Femur (tissue), 1 donor: ENCODE results near the gene FBXW12.
A peak's percentile ranks its signal among the peaks of the same experiment; 100 is the strongest.
"Not testable (repeated sequence)": the region's sequence is repeated elsewhere in the genome, so short reads cannot be mapped to it uniquely, and the experiment has no call there.

Experiments
- DNase-seq: peaks from one replicate; pipeline ENCODE4 v3.0.0-alpha.2; 2017

FBXW12 gene

GRCh38 chr3:48371651-48372376 lies at the start of gene FBXW12:
Gene FBXW12, plus strand, starts transcription at chr3:48372219. Its CDS starts 549 bp downstream, at chr3:48372768.
- no peak for DNase-seq

GRCh38 chr3:48331706-48332435 lies 40.1 kb upstream of the FBXW12 start:
- not testable (repeated sequence) for DNase-seq

GRCh38 chr3:48333346-48334245 lies 38.4 kb upstream of the FBXW12 start, which contains the start of gene SPINK8:
Gene SPINK8, minus strand, starts transcription at chr3:48333661. Its CDS starts 5,320 bp downstream, at chr3:48328341.
- not testable (repeated sequence) for DNase-seq

- DNase-seq, result no peak
These were observed 37.4 kb upstream of the FBXW12 start for GRCh38 chr3:48334605-48335004.

GRCh38 chr3:48335286-48335685 lies 36.7 kb upstream of the FBXW12 start:
- DNase-seq, result not testable (repeated sequence)

GRCh38 chr3:48337536-48337935 lies 34.5 kb upstream of the FBXW12 start:
- not testable (repeated sequence) for DNase-seq

GRCh38 chr3:48338635-48339034 lies 33.4 kb upstream of the FBXW12 start:
- no peak for DNase-seq

- no peak for DNase-seq
These were observed 28.6 kb upstream of the FBXW12 start for GRCh38 chr3:48343432-48343831.

- DNase-seq, result no peak
These were observed 27.0 kb upstream of the FBXW12 start for GRCh38 chr3:48344867-48345507.

- no peak for DNase-seq
These were observed 26.0 kb upstream of the FBXW12 start for GRCh38 chr3:48345946-48346572.

- DNase-seq, result no peak
These were observed 24.5 kb upstream of the FBXW12 start for GRCh38 chr3:48347500-48347899.

GRCh38 chr3:48352546-48352945 lies 19.5 kb upstream of the FBXW12 start:
- DNase-seq, result no peak

- DNase-seq, result no peak
These were observed 18.0 kb upstream of the FBXW12 start for GRCh38 chr3:48353987-48354386.

- DNase-seq, result no peak
These were observed 15.6 kb upstream of the FBXW12 start for GRCh38 chr3:48356419-48356818.

- no peak for DNase-seq
These were observed 10.1 kb upstream of the FBXW12 start for GRCh38 chr3:48361928-48362327.

- no peak for DNase-seq
These were observed 7.2 kb upstream of the FBXW12 start for GRCh38 chr3:48364840-48365239.

GRCh38 chr3:48367201-48367600 lies 4.8 kb upstream of the FBXW12 start:
- DNase-seq, result peak; percentile 37

GRCh38 chr3:48369693-48370332 lies 2.2 kb upstream of the FBXW12 start:
- no peak for DNase-seq

GRCh38 chr3:48370333-48370713 lies 1.7 kb upstream of the FBXW12 start:
- no peak for DNase-seq

- DNase-seq, result no peak
These were observed 355 bp downstream of the FBXW12 start for GRCh38 chr3:48372377-48372770.

GRCh38 chr3:48372862-48373435 lies 930 bp downstream of the FBXW12 start:
- DNase-seq, result no peak
